ENCODE measurements around the gene AQP3.

DNA sequence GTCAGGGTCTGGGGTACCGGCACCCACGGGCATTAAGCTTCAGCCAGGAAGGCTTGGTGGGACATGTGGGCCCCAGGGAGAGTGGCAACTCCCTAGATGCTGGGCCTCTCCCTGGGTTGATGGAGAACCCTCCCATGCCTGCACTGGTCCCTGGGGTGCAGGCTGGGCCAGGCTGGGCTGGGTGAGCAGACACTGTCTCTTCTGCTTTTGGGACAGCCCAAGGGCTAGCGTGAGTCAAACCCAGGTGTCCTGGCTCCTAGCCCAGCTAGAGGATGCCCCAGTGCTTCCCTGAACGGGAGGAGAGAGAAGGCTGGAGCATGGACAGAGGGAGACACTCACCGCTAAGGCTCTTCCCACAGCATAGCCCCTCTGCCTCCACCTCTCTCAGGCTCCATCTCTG lies 39.3 kb downstream of the AQP3 start:
- TF ChIP-seq, protein P1, sequence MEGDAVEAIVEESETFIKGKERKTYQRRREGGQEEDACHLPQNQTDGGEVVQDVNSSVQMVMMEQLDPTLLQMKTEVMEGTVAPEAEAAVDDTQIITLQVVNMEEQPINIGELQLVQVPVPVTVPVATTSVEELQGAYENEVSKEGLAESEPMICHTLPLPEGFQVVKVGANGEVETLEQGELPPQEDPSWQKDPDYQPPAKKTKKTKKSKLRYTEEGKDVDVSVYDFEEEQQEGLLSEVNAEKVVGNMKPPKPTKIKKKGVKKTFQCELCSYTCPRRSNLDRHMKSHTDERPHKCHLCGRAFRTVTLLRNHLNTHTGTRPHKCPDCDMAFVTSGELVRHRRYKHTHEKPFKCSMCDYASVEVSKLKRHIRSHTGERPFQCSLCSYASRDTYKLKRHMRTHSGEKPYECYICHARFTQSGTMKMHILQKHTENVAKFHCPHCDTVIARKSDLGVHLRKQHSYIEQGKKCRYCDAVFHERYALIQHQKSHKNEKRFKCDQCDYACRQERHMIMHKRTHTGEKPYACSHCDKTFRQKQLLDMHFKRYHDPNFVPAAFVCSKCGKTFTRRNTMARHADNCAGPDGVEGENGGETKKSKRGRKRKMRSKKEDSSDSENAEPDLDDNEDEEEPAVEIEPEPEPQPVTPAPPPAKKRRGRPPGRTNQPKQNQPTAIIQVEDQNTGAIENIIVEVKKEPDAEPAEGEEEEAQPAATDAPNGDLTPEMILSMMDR (IDR thresholded peaks at IDR 0.05 in 4 of 5, conservative IDR thresholded peaks at IDR 0.05 in 1 of 5), result no peak
- TF ChIP-seq POLR2A (IDR thresholded peaks at IDR 0.05), result no peak

Data from gastrocnemius medialis (tissue), 4 donors.